ENCODE data around the gene SMG9.
"Not testable (repeated sequence)": the region's sequence is repeated elsewhere in the genome, so short reads cannot be mapped to it uniquely, and the experiment has no call there.

SMG9 gene

GRCh38 chr19:43690444-43690843 is 64.3 kb downstream of the SMG9 start:
- no peaks in the 10 kb centered on the region for H3K36me3 ChIP-seq (ENCODE audit: control insufficient read depth, insufficient read depth, low read length)
- H3K9ac ChIP-seq (ENCODE audit: low read length): no peak overlapping the region
- H3K27me3 ChIP-seq (ENCODE audit: control insufficient read depth, insufficient read depth, low read length): no peaks in the 10 kb centered on the region
- no peaks in the 10 kb centered on the region for H3K4me1 ChIP-seq (ENCODE audit: control insufficient read depth, insufficient read depth, low read length)
- no peak overlapping the region for H3K4me3 ChIP-seq (ENCODE audit: low read length)
- H3K27ac ChIP-seq (ENCODE audit: low read depth, low read length): no peak overlapping the region

- H3K9ac ChIP-seq (ENCODE audit: low read length): no peak overlapping the region
- H3K27ac ChIP-seq (ENCODE audit: low read depth, low read length): no peak overlapping the region
- H3K36me3 ChIP-seq (ENCODE audit: control insufficient read depth, insufficient read depth, low read length): no peaks in the 10 kb centered on the region
- H3K27me3 ChIP-seq (ENCODE audit: control insufficient read depth, insufficient read depth, low read length): no peaks in the 10 kb centered on the region
- H3K4me3 ChIP-seq (ENCODE audit: low read length): no peak overlapping the region
- H3K4me1 ChIP-seq (ENCODE audit: control insufficient read depth, insufficient read depth, low read length): no peaks in the 10 kb centered on the region
Observed at GRCh38 chr19:43688059-43688701, 66.6 kb downstream of the SMG9 start.

- H3K36me3 ChIP-seq (ENCODE audit: control insufficient read depth, insufficient read depth, low read length): no peaks in the 10 kb centered on the region
- no peak overlapping the region for H3K9ac ChIP-seq (ENCODE audit: low read length)
- H3K4me3 ChIP-seq (ENCODE audit: low read length): no peak overlapping the region
- no peak overlapping the region for H3K27ac ChIP-seq (ENCODE audit: low read depth, low read length)
- no peaks in the 10 kb centered on the region for H3K27me3 ChIP-seq (ENCODE audit: control insufficient read depth, insufficient read depth, low read length)
- no peaks in the 10 kb centered on the region for H3K4me1 ChIP-seq (ENCODE audit: control insufficient read depth, insufficient read depth, low read length)
Observed at GRCh38 chr19:43687660-43687997, 67.1 kb downstream of the SMG9 start.

- Histone ChIP-seq H3K36me3 (ENCODE audit: control insufficient read depth, insufficient read depth, low read length) (no peaks in the 10 kb centered on the region), H3K4me3 (ENCODE audit: low read length) (no peak overlapping the region), H3K27me3 (ENCODE audit: control insufficient read depth, insufficient read depth, low read length) (no peaks in the 10 kb centered on the region), H3K27ac (ENCODE audit: low read depth, low read length) (no peak overlapping the region), H3K9ac (ENCODE audit: low read length) (no peak overlapping the region), H3K4me1 (ENCODE audit: control insufficient read depth, insufficient read depth, low read length) (no peaks in the 10 kb centered on the region)
Observed at GRCh38 chr19:43684326-43684725, 70.4 kb downstream of the SMG9 start.

- Histone ChIP-seq H3K36me3 (ENCODE audit: control insufficient read depth, insufficient read depth, low read length) (no peaks in the 10 kb centered on the region), H3K4me3 (ENCODE audit: low read length) (no peak overlapping the region), H3K4me1 (ENCODE audit: control insufficient read depth, insufficient read depth, low read length) (no peaks in the 10 kb centered on the region), H3K27ac (ENCODE audit: low read depth, low read length) (no peak overlapping the region), H3K9ac (ENCODE audit: low read length) (no peak overlapping the region), H3K27me3 (ENCODE audit: control insufficient read depth, insufficient read depth, low read length) (no peaks in the 10 kb centered on the region)
Observed at GRCh38 chr19:43683905-43684304, 70.9 kb downstream of the SMG9 start.

GRCh38 chr19:43682824-43683661 is 71.7 kb downstream of the SMG9 start:
- Histone ChIP-seq H3K4me1 (ENCODE audit: control insufficient read depth, insufficient read depth, low read length) (no peaks in the 10 kb centered on the region), H3K27ac (ENCODE audit: low read depth, low read length) (no peak overlapping the region), H3K9ac (ENCODE audit: low read length) (no peak overlapping the region), H3K27me3 (ENCODE audit: control insufficient read depth, insufficient read depth, low read length) (no peaks in the 10 kb centered on the region), H3K36me3 (ENCODE audit: control insufficient read depth, insufficient read depth, low read length) (no peaks in the 10 kb centered on the region), H3K4me3 (ENCODE audit: low read length) (no peak overlapping the region)

GRCh38 chr19:43682269-43682668 is 72.5 kb downstream of the SMG9 start:
- H3K4me1 ChIP-seq (ENCODE audit: control insufficient read depth, insufficient read depth, low read length); H3K4me3 ChIP-seq (ENCODE audit: low read length): not testable (repeated sequence)

GRCh38 chr19:43681821-43682220 is 72.9 kb downstream of the SMG9 start:
- Histone ChIP-seq H3K27ac (ENCODE audit: low read depth, low read length) (no peak overlapping the region), H3K4me3 (ENCODE audit: low read length) (no peak overlapping the region), H3K9ac (ENCODE audit: low read length) (no peak overlapping the region), H3K4me1 (ENCODE audit: control insufficient read depth, insufficient read depth, low read length) (no peaks in the 10 kb centered on the region), H3K36me3 (ENCODE audit: control insufficient read depth, insufficient read depth, low read length) (no peaks in the 10 kb centered on the region), H3K27me3 (ENCODE audit: control insufficient read depth, insufficient read depth, low read length) (no peaks in the 10 kb centered on the region)

More at GRCh38 chr19:43682269-43682668, 72.5 kb downstream of the SMG9 start:
- H3K36me3 ChIP-seq (ENCODE audit: control insufficient read depth, insufficient read depth, low read length); H3K9ac ChIP-seq (ENCODE audit: low read length); H3K27me3 ChIP-seq (ENCODE audit: control insufficient read depth, insufficient read depth, low read length); H3K27ac ChIP-seq (ENCODE audit: low read depth, low read length): not testable (repeated sequence)

GRCh38 chr19:43678512-43679261 is 76.1 kb downstream of the SMG9 start:
- Histone ChIP-seq H3K27ac (ENCODE audit: low read depth, low read length) (no peak overlapping the region), H3K4me1 (ENCODE audit: control insufficient read depth, insufficient read depth, low read length) (no peaks in the 10 kb centered on the region), H3K36me3 (ENCODE audit: control insufficient read depth, insufficient read depth, low read length) (no peaks in the 10 kb centered on the region), H3K4me3 (ENCODE audit: low read length) (no peak overlapping the region), H3K27me3 (ENCODE audit: control insufficient read depth, insufficient read depth, low read length) (no peaks in the 10 kb centered on the region), H3K9ac (ENCODE audit: low read length) (no peak overlapping the region)
